Smooth muscle cell (in vitro differentiated cells): ENCODE data around the gene AMBN. TPM values are rescaled to one million over a fixed set of nuclear protein-coding genes. Genes with fewer than 3 reads are reported as not detected.
A peak's percentile ranks its signal among the peaks of the same experiment; 100 is the strongest.

ENCODE experiments used
- DNase-seq: peaks from one replicate; lab custom pipeline; 2025; ENCODE audit not compliant: unreplicated experiment; lab: John Stamatoyannopoulos, UW
- H2AFZ ChIP-seq: fragments of 200-600 bp; sonication (generic); 2 replicates; pipeline ENCODE4 v1.6.0; 2016; ENCODE audit warnings: antibody characterized with exemption, low read depth, mild to moderate bottlenecking
- H3F3A ChIP-seq: fragments of 200-600 bp; sonication (generic); 2 replicates; pipeline ENCODE4 v1.6.0; 2017; ENCODE audit warnings: antibody characterized with exemption, low read depth
- H3K27ac ChIP-seq: fragments of 200-600 bp; sonication (generic); 2 replicates; pipeline ENCODE4 v1.5.1; 2016; ENCODE audit warnings: low read depth, mild to moderate bottlenecking
- H3K27me3 ChIP-seq: fragments of 200-600 bp; sonication (generic); 2 replicates; pipeline ENCODE4 v1.6.1; 2016; ENCODE audit warnings: low read depth, mild to moderate bottlenecking
- H3K36me3 ChIP-seq: fragments of 200-600 bp; sonication (generic); 2 replicates; pipeline ENCODE4 v1.5.1; 2016; ENCODE audit warnings: low read depth
- H3K4me1 ChIP-seq: fragments of 200-600 bp; sonication (generic); 2 replicates; pipeline ENCODE4 v1.5.1; 2016; ENCODE audit warnings: low read depth
- H3K4me2 ChIP-seq: fragments of 200-600 bp; sonication (generic); 2 replicates; pipeline ENCODE4 v1.6.0; 2016; ENCODE audit warnings: mild to moderate bottlenecking
- H3K4me3 ChIP-seq: fragments of 200-600 bp; sonication (generic); 2 replicates; pipeline ENCODE4 v1.5.1; 2016; ENCODE audit warnings: mild to moderate bottlenecking
- H3K79me2 ChIP-seq: fragments of 200-600 bp; sonication (generic); 2 replicates; pipeline ENCODE4 v1.6.0; 2016; ENCODE audit warnings: low read depth, mild to moderate bottlenecking
- H3K9ac ChIP-seq: fragments of 200-600 bp; sonication (generic); 2 replicates; pipeline ENCODE4 v1.6.0; 2016; ENCODE audit warnings: low read depth
- H3K9me3 ChIP-seq: fragments of 200-600 bp; sonication (generic); replicated peaks from 2 replicates; pipeline ENCODE4 v1.5.1; 2016; ENCODE audit warnings: low read depth
- H4K20me1 ChIP-seq: fragments of 200-600 bp; sonication (generic); 2 replicates; pipeline ENCODE4 v1.6.0; 2016; ENCODE audit warnings: low read depth
- WGBS: methylation state at CpG from one replicate; pipeline ENCODE4 v1.1.7; 2016; ENCODE audit warnings: low lambda C conversion rate; 5-methylcytosine and 5-hydroxymethylcytosine counted together
- polyA plus RNA-seq: library from polyadenylated mRNA; unstranded; fragments of >200 nt; fragmentation: Nextera tagmentation; extraction: Ambion mirVana; gene quantifications from 2 replicates; pipeline ENCODE4 v1.2.1, GENCODE V29; 2016
- total RNA-seq: library from RNA; depleted of rRNA; stranded (reverse); fragments of >200 nt; gene quantifications from 2 replicates; pipeline ENCODE4 v1.2.3, GENCODE V29; 2014
- TF ChIP-seq, protein P1 (sequence below): fragments of 200-600 bp; sonication (generic); IDR thresholded peaks from 2 replicates; pipeline ENCODE4 v1.5.1; 2017; ENCODE audit warnings: borderline replicate concordance, mild to moderate bottlenecking, antibody characterized with exemption; ENCODE audit not compliant: insufficient read depth, poor library complexity, severe bottlenecking

AMBN gene
- total and polyA plus RNA-seq, 2 experiments from 2014 or later = not detected

GRCh38 chr4:70600305-70600704 lies 8.2 kb downstream of the AMBN start:
- Histone ChIP-seq H2AFZ (no peak overlapping the region), H3K79me2 (no peaks in the 10 kb centered on the region), H3K9me3 (no peaks in the 10 kb centered on the region), H3K4me3 (no peak overlapping the region), H3K9ac (no peak overlapping the region), H4K20me1 (no peaks in the 10 kb centered on the region), H3K36me3 (no peaks in the 10 kb centered on the region), H3K27ac (no peak overlapping the region), H3K4me1 (no peaks in the 10 kb centered on the region), H3F3A (no peaks in the 10 kb centered on the region), H3K4me2 (no peak overlapping the region), H3K27me3 (no peaks in the 10 kb centered on the region)
- TF ChIP-seq, protein P1, sequence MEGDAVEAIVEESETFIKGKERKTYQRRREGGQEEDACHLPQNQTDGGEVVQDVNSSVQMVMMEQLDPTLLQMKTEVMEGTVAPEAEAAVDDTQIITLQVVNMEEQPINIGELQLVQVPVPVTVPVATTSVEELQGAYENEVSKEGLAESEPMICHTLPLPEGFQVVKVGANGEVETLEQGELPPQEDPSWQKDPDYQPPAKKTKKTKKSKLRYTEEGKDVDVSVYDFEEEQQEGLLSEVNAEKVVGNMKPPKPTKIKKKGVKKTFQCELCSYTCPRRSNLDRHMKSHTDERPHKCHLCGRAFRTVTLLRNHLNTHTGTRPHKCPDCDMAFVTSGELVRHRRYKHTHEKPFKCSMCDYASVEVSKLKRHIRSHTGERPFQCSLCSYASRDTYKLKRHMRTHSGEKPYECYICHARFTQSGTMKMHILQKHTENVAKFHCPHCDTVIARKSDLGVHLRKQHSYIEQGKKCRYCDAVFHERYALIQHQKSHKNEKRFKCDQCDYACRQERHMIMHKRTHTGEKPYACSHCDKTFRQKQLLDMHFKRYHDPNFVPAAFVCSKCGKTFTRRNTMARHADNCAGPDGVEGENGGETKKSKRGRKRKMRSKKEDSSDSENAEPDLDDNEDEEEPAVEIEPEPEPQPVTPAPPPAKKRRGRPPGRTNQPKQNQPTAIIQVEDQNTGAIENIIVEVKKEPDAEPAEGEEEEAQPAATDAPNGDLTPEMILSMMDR = no peak
- DNase-seq = no peak
- WGBS = 75% methylated on average over 3 of the region's 3 CpGs

GRCh38 chr4:70600977-70601376 lies 8.9 kb downstream of the AMBN start:
- H3K27me3 ChIP-seq = no peaks in the 10 kb centered on the region
- H4K20me1 ChIP-seq = no peaks in the 10 kb centered on the region
- no peak overlapping the region for H2AFZ ChIP-seq
- H3K36me3 ChIP-seq = no peaks in the 10 kb centered on the region
- no peaks in the 10 kb centered on the region for H3F3A ChIP-seq
- H3K9ac ChIP-seq = no peak overlapping the region
- H3K4me2 ChIP-seq = no peak overlapping the region
- TF ChIP-seq, protein P1 = no peak
- H3K79me2 ChIP-seq = no peaks in the 10 kb centered on the region
- no peak overlapping the region for H3K27ac ChIP-seq
- no peak for DNase-seq
- H3K4me1 ChIP-seq = no peaks in the 10 kb centered on the region
- 74% methylated on average over 5 of the region's 5 CpGs for WGBS
- no peaks in the 10 kb centered on the region for H3K9me3 ChIP-seq
- H3K4me3 ChIP-seq = no peak overlapping the region

GRCh38 chr4:70601422-70602039 lies 9.5 kb downstream of the AMBN start:
- Histone ChIP-seq H3K27ac (no peak overlapping the region), H3K4me2 (no peak overlapping the region), H3K9ac (no peak overlapping the region), H3K4me1 (no peaks in the 10 kb centered on the region), H2AFZ (no peak overlapping the region), H3K36me3 (no peaks in the 10 kb centered on the region), H3K27me3 (no peaks in the 10 kb centered on the region), H3K79me2 (no peaks in the 10 kb centered on the region), H4K20me1 (no peaks in the 10 kb centered on the region), H3K4me3 (no peak overlapping the region), H3K9me3 (no peaks in the 10 kb centered on the region), H3F3A (no peaks in the 10 kb centered on the region)
- no peak for DNase-seq
- TF ChIP-seq, protein P1 = peak; percentile 44
- 43% methylated on average over 5 of the region's 5 CpGs for WGBS

GRCh38 chr4:70603856-70604255 lies 11.8 kb downstream of the AMBN start:
- TF ChIP-seq, protein P1 = no peak
- no peak overlapping the region for H3K9ac ChIP-seq
- H3K9me3 ChIP-seq = no peaks in the 10 kb centered on the region
- no peaks in the 10 kb centered on the region for H4K20me1 ChIP-seq
- H3K27ac ChIP-seq = no peak overlapping the region
- no peaks in the 10 kb centered on the region for H3K36me3 ChIP-seq
- H3K27me3 ChIP-seq = no peaks in the 10 kb centered on the region
- H3F3A ChIP-seq = no peaks in the 10 kb centered on the region
- no peak overlapping the region for H3K4me2 ChIP-seq
- WGBS = 33% methylated on average over 3 of the region's 3 CpGs
- peak overlapping the region; percentile 5 for H2AFZ ChIP-seq
- no peaks in the 10 kb centered on the region for H3K79me2 ChIP-seq
- no peak overlapping the region for H3K4me3 ChIP-seq
- no peaks in the 10 kb centered on the region for H3K4me1 ChIP-seq
- DNase-seq = no peak
